ENCODE measurements around the gene ELOVL6. TPM values are rescaled to one million over a fixed set of nuclear protein-coding genes. Genes with fewer than 3 reads are reported as not detected.
"Not testable (repeated sequence)": the region's sequence is repeated elsewhere in the genome, so short reads cannot be mapped to it uniquely, and the experiment has no call there.

ELOVL6 gene
- total RNA-seq, 1 experiment from 2014 or later, result 2.2 TPM

DNA sequence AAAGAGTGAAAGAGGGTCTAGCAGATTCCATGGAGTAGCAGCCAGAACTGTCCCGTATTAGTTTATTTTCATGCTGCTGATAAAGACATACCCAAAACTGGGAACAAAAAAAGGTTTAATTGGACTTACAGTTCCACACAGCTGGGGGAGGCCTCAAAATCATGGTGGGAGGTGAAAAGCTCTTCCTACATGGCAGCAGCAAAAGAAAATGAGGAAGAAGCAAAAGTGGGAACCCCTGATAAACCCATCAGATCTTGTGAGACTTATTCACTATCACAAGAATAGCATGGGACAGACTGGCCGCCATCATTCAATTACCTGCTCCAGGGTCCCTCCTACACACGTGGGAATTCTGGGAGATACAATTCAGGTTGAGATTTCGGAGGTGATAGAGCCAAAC, 18.8 kb upstream of the ELOVL6 start:
- H3K27me3 ChIP-seq (ENCODE audit: low read length); CTCF ChIA-PET; H3K4me2 ChIP-seq (ENCODE audit: low read length); H2AFZ ChIP-seq (ENCODE audit: low read length); BruUV-seq (replicated peaks); intact Hi-C loops (cut with micrococcal nuclease); H3K9me2 ChIP-seq (replicated peaks; ENCODE audit: low read length); DNase-seq; H3K79me2 ChIP-seq (ENCODE audit: low read length); H3K9ac ChIP-seq (ENCODE audit: low read length); H4K20me1 ChIP-seq (ENCODE audit: low read length); H3K36me3 ChIP-seq (ENCODE audit: low read depth, low read length); H3K4me1 ChIP-seq (ENCODE audit: insufficient read depth, low read length); H3K4me3 ChIP-seq (ENCODE audit: low read length); H3K27ac ChIP-seq (ENCODE audit: low read length); H3F3A ChIP-seq (ENCODE audit: low read length, unreplicated experiment); H3K9me3 ChIP-seq (ENCODE audit: low read length); ATAC-seq: not testable (repeated sequence)
- POLR2A ChIA-PET (ENCODE audit: unreplicated experiment), result interaction anchor here (0.6 kb wide), 1 partner anchor 79 kb away, joined by 3 read pairs; no protein-coding TSS in a partner anchor

GRCh38 chr4:110216129-110216528, 17.7 kb upstream of the ELOVL6 start:
- H3F3A ChIP-seq (ENCODE audit: low read length, unreplicated experiment), result no peaks in the 10 kb centered on the region
- no peaks in the 10 kb centered on the region for H3K9me3 ChIP-seq (ENCODE audit: low read length)
- H3K79me2 ChIP-seq (ENCODE audit: low read length), result no peaks in the 10 kb centered on the region
- H2AFZ ChIP-seq (ENCODE audit: low read length), result no peak overlapping the region
- intact Hi-C loops (cut with micrococcal nuclease), result no loop called here
- no TSS peak for BruUV-seq (replicated peaks)
- ChIA-PET POLR2A (ENCODE audit: unreplicated experiment) (no interaction called here), CTCF (no interaction called here)
- H3K27ac ChIP-seq (ENCODE audit: low read length), result no peak overlapping the region
- no peaks in the 10 kb centered on the region for H3K9me2 ChIP-seq (replicated peaks; ENCODE audit: low read length)
- H3K36me3 ChIP-seq (ENCODE audit: low read depth, low read length), result no peaks in the 10 kb centered on the region
- no peaks in the 10 kb centered on the region for H4K20me1 ChIP-seq (ENCODE audit: low read length)
- H3K4me3 ChIP-seq (ENCODE audit: low read length), result no peak overlapping the region
- H3K9ac ChIP-seq (ENCODE audit: low read length), result no peak overlapping the region
- H3K4me1 ChIP-seq (ENCODE audit: insufficient read depth, low read length), result no peaks in the 10 kb centered on the region; the same call in 1 of the 2 replicates
- H3K4me2 ChIP-seq (ENCODE audit: low read length), result peak overlapping the region; percentile 46
- H3K27me3 ChIP-seq (ENCODE audit: low read length), result no peaks in the 10 kb centered on the region
- TF ChIP-seq EZH2 (IDR thresholded peaks at IDR 0.05; ENCODE audit: low read length, unreplicated experiment), result no peak
- TF ChIP-seq CTCF (conservative IDR thresholded peaks at IDR 0.05; ENCODE audit: low read depth, low read length), result no peak
- TF ChIP-seq EZH2phosphoT487 (IDR thresholded peaks at IDR 0.05; ENCODE audit: borderline replicate concordance, low read length), result no peak
- ATAC-seq (peak; percentile 83), DNase-seq (peak; percentile 56)

- no peaks in the 10 kb centered on the region for H3F3A ChIP-seq (ENCODE audit: low read length, unreplicated experiment)
- H4K20me1 ChIP-seq (ENCODE audit: low read length), result no peaks in the 10 kb centered on the region
- H3K4me3 ChIP-seq (ENCODE audit: low read length), result no peak overlapping the region
- ChIA-PET CTCF (interaction anchor here (0.7 kb wide), 1 partner anchor 236 kb away, joined by 5 read pairs; no protein-coding TSS in a partner anchor), POLR2A (ENCODE audit: unreplicated experiment) (no interaction called here)
- no TSS peak for BruUV-seq (replicated peaks)
- DNase-seq (no peak), ATAC-seq (no peak)
- H3K36me3 ChIP-seq (ENCODE audit: low read depth, low read length), result no peaks in the 10 kb centered on the region
- H3K4me2 ChIP-seq (ENCODE audit: low read length), result no peak overlapping the region
- no peaks in the 10 kb centered on the region for H3K79me2 ChIP-seq (ENCODE audit: low read length)
- no peaks in the 10 kb centered on the region; the same call in 1 of the 2 replicates for H3K4me1 ChIP-seq (ENCODE audit: insufficient read depth, low read length)
- no peaks in the 10 kb centered on the region for H3K9me2 ChIP-seq (replicated peaks; ENCODE audit: low read length)
- H3K27ac ChIP-seq (ENCODE audit: low read length), result no peak overlapping the region
- H3K9ac ChIP-seq (ENCODE audit: low read length), result no peak overlapping the region
- intact Hi-C loops (cut with micrococcal nuclease), result loop anchor here (1.0 kb wide), 1 partner anchor 161 kb away; no protein-coding TSS in a partner anchor
- TF ChIP-seq CTCF (conservative IDR thresholded peaks at IDR 0.05; ENCODE audit: low read depth, low read length) (no peak), EZH2phosphoT487 (IDR thresholded peaks at IDR 0.05; ENCODE audit: borderline replicate concordance, low read length) (no peak), EZH2 (IDR thresholded peaks at IDR 0.05; ENCODE audit: low read length, unreplicated experiment) (no peak)
- no peaks in the 10 kb centered on the region for H3K27me3 ChIP-seq (ENCODE audit: low read length)
- H2AFZ ChIP-seq (ENCODE audit: low read length), result no peak overlapping the region
- H3K9me3 ChIP-seq (ENCODE audit: low read length), result no peaks in the 10 kb centered on the region
Measured at GRCh38 chr4:110211770-110212061, 13.3 kb upstream of the ELOVL6 start.
